H1 (cell line): ENCODE data around the gene CPLX1. TPM values are rescaled to one million over a fixed set of nuclear protein-coding genes. Genes with fewer than 3 reads are reported as not detected.

Experiments
- CTCF ChIA-PET: fragments of 300-600 bp; sonication (Branson Sonifier 250); formaldehyde crosslinking; loops from one replicate; lab custom pipeline; 2021; ENCODE audit not compliant: partially characterized antibody; lab: Charles Lee
- POLR2A ChIA-PET: fragments of 300-600 bp; sonication (Branson Sonifier 250); formaldehyde crosslinking; loops from one replicate; lab custom pipeline; 2021; ENCODE audit warnings: inconsistent platforms; ENCODE audit not compliant: partially characterized antibody; lab: Charles Lee
- DNase-seq, 2 experiments: peaks; one replicate each; pipeline versions ENCODE4 v3.0.0 to v3.0.0-alpha.2; 2010 to 2022; ENCODE audit warnings: low spot score in 2 of 2, low read depth in 1 of 2, mixed read lengths in 1 of 2
- FAIRE-seq: peaks from 2 replicates; lab custom pipeline; 2011; peaks lifted over from hg19 to GRCh38; lab: Jason Lieb, UNC
- H2AFZ ChIP-seq: 2 replicates; pipeline ENCODE4 v1.8.1; 2012; ENCODE audit warnings: low read length, inconsistent platforms
- H2AK5ac ChIP-seq: 2 replicates; pipeline ENCODE4 v1.6.1; 2013; ENCODE audit warnings: low read depth, low read length
- H2BK120ac ChIP-seq: replicated peaks from 2 replicates; pipeline ENCODE3; 2013; ENCODE audit warnings: low read depth, low read length, inconsistent platforms
- H2BK12ac ChIP-seq: 2 replicates; pipeline ENCODE4 v1.6.1; 2013; ENCODE audit warnings: low read depth, low read length
- H2BK15ac ChIP-seq: 2 replicates; pipeline ENCODE4 v1.6.1; 2013; ENCODE audit warnings: low read length
- H2BK20ac ChIP-seq: 2 replicates; pipeline ENCODE4 v1.6.1; 2013; ENCODE audit warnings: low read length
- H2BK5ac ChIP-seq: 2 replicates; pipeline ENCODE4 v1.6.1; 2013; ENCODE audit warnings: low read depth, low read length
- H3K14ac ChIP-seq: 2 replicates; pipeline ENCODE4 v1.6.1; 2013; ENCODE audit warnings: inconsistent platforms; ENCODE audit not compliant: insufficient read length
- H3K18ac ChIP-seq: 2 replicates; pipeline ENCODE4 v1.6.1; 2013; ENCODE audit warnings: low read length; ENCODE audit errors: extremely low read depth
- H3K23ac ChIP-seq: 2 replicates; pipeline ENCODE4 v1.6.1; 2013; ENCODE audit warnings: inconsistent platforms; ENCODE audit not compliant: insufficient read length
- H3K23me2 ChIP-seq: 2 replicates; pipeline ENCODE4 v1.6.1; 2013; ENCODE audit warnings: low read depth, low read length
- H3K27ac ChIP-seq: 2 replicates; pipeline ENCODE4 v1.6.1; 2011; ENCODE audit warnings: low read depth, low read length, inconsistent platforms
- H3K27me3 ChIP-seq, 4 experiments: replicated peaks in 1 of 4; 1 replicate in 1 of 4; 2 replicates in 3 of 4; pipeline versions ENCODE4 v1.6.1 to v1.8.1; 2011 to 2013; ENCODE audit warnings: low read length in 3 of 4, mild to moderate bottlenecking in 3 of 4, inconsistent platforms in 2 of 4, mixed read lengths in 2 of 4, moderate library complexity in 1 of 4; ENCODE audit not compliant: control insufficient read depth in 3 of 4, insufficient read depth in 3 of 4; ENCODE audit errors: extremely low read depth in 1 of 4
- H3K36me3 ChIP-seq, 4 experiments: 2 replicates each; pipeline versions ENCODE4 v1.6.1 to v1.8.1; 2011 to 2013; ENCODE audit warnings: mild to moderate bottlenecking in 4 of 4, low read length in 3 of 4, moderate library complexity in 2 of 4, control low read depth in 1 of 4, inconsistent platforms in 1 of 4; ENCODE audit not compliant: insufficient read depth in 4 of 4, control insufficient read depth in 2 of 4
- H3K4ac ChIP-seq: replicated peaks from 2 replicates; pipeline ENCODE3; 2013; ENCODE audit warnings: low read length, low read depth, mixed read lengths, inconsistent platforms; ENCODE audit not compliant: insufficient read length
- H3K4me1 ChIP-seq, 4 experiments: replicated peaks in 1 of 4; 1 replicate in 1 of 4; 2 replicates in 3 of 4; pipeline versions ENCODE4 v1.6.1 to v1.8.1; 2011 to 2013; ENCODE audit warnings: low read length in 3 of 4, inconsistent platforms in 2 of 4, mixed read lengths in 1 of 4; ENCODE audit not compliant: insufficient read depth in 4 of 4, control insufficient read depth in 3 of 4
- H3K4me2 ChIP-seq, 2 experiments: 2 replicates each; pipeline versions ENCODE4 v1.6.1 to v1.8.1; 2011 to 2013; ENCODE audit warnings: low read depth in 2 of 2, low read length in 2 of 2, control low read depth in 1 of 2, inconsistent platforms in 1 of 2, mild to moderate bottlenecking in 1 of 2; ENCODE audit not compliant: insufficient read depth in 1 of 2
- H3K4me3 ChIP-seq, 4 experiments: fragments of 200-600, 300-600 bp in 1 of 4; sonication (generic), shearing (Covaris generic), sonication (Bioruptor Twin) in 1 of 4; 2 replicates each; pipeline versions ENCODE4 v1.5.1 to v1.8.1; 2011 to 2016; ENCODE audit warnings: low read length in 4 of 4, low read depth in 3 of 4, control low read depth in 2 of 4, inconsistent platforms in 2 of 4, mild to moderate bottlenecking in 2 of 4, mixed read lengths in 1 of 4, moderate library complexity in 1 of 4; ENCODE audit not compliant: insufficient read depth in 2 of 4; ENCODE audit errors: extremely low read depth in 1 of 4
- H3K56ac ChIP-seq: replicated peaks from 2 replicates; pipeline ENCODE3; 2013; ENCODE audit warnings: low read depth, mild to moderate bottlenecking, mixed read lengths, low read length, inconsistent platforms; ENCODE audit not compliant: insufficient read length
- H3K79me1 ChIP-seq: 2 replicates; pipeline ENCODE4 v1.6.1; 2013; ENCODE audit warnings: low read depth, low read length, control low read depth
- H3K79me2 ChIP-seq, 2 experiments: 2 replicates each; pipeline versions ENCODE4 v1.6.1 to v1.8.1; 2012 to 2013; ENCODE audit warnings: low read length in 2 of 2, mild to moderate bottlenecking in 2 of 2, inconsistent platforms in 1 of 2; ENCODE audit not compliant: insufficient read depth in 2 of 2, control insufficient read depth in 1 of 2
- H3K9ac ChIP-seq, 4 experiments: replicated peaks in 1 of 4; 1 replicate in 1 of 4; 2 replicates in 3 of 4; pipeline versions ENCODE4 v1.6.1 to v1.8.1; 2011 to 2013; ENCODE audit warnings: low read depth in 3 of 4, low read length in 3 of 4, control low read depth in 2 of 4, mild to moderate bottlenecking in 2 of 4, moderate library complexity in 2 of 4, inconsistent platforms in 1 of 4; ENCODE audit errors: extremely low read depth in 1 of 4
- H3K9me3 ChIP-seq, 2 experiments: 2 replicates each; pipeline versions ENCODE4 v1.6.1 to v1.8.1; 2012 to 2013; ENCODE audit warnings: mild to moderate bottlenecking in 2 of 2, moderate library complexity in 2 of 2, control low read depth in 1 of 2, inconsistent platforms in 1 of 2, low read depth in 1 of 2, low read length in 1 of 2, mixed read lengths in 1 of 2; ENCODE audit not compliant: insufficient read depth in 2 of 2
- H4K20me1 ChIP-seq, 2 experiments: replicated peaks in 1 of 2; 2 replicates each; pipeline versions ENCODE3 to v1.8.1; 2011 to 2013; ENCODE audit warnings: inconsistent platforms in 2 of 2, low read length in 2 of 2, mild to moderate bottlenecking in 1 of 2; ENCODE audit not compliant: insufficient read depth in 2 of 2, control insufficient read depth in 1 of 2
- H4K5ac ChIP-seq: 2 replicates; pipeline ENCODE4 v1.6.1; 2013; ENCODE audit warnings: low read length, low read depth, mixed read lengths, inconsistent platforms; ENCODE audit not compliant: insufficient read length
- H4K8ac ChIP-seq: 2 replicates; pipeline ENCODE4 v1.8.0; 2013; ENCODE audit warnings: mild to moderate bottlenecking, moderate library complexity, low read length, inconsistent platforms; ENCODE audit not compliant: insufficient read depth; ENCODE audit errors: extremely low read depth
- H4K91ac ChIP-seq: replicated peaks from 2 replicates; pipeline ENCODE3; 2013; ENCODE audit warnings: low read length, mixed read lengths, inconsistent platforms; ENCODE audit not compliant: insufficient read length
- RNF2 ChIP-seq: fragments of 200-900, 300-1000 bp; sonication (generic); IDR thresholded peaks from 2 replicates; pipeline ENCODE4 v1.7.1; 2016; ENCODE audit warnings: borderline replicate concordance, low read depth, mild to moderate bottlenecking, antibody characterized with exemption, low read length; ENCODE audit not compliant: poor library complexity, severe bottlenecking; ENCODE audit errors: missing control alignments
- SUZ12 ChIP-seq: fragments of 200-600 bp; sonication (generic); IDR thresholded peaks from 2 replicates; pipeline ENCODE4 v1.6.1; 2012; ENCODE audit warnings: mild to moderate bottlenecking, inconsistent platforms, low read length, moderate library complexity, mixed read lengths
- whole genome bisulfite sequencing, 2 experiments: shearing (Covaris generic) in 1 of 2; methylation state at CpG; one replicate each; pipeline versions ENCODE4 v1.1.6 to v1.1.7; 2013 to 2015; ENCODE audit warnings: low lambda C conversion rate in 2 of 2, mixed read lengths in 2 of 2, inconsistent platforms in 1 of 2, low coverage in 1 of 2, missing lambda C conversion rate in 1 of 2; ENCODE audit not compliant: insufficient replicate concordance in 2 of 2, insufficient coverage in 1 of 2, insufficient read length in 1 of 2; ENCODE audit errors: extremely low coverage in 1 of 2, missing lambda C conversion rate in 1 of 2; 5-methylcytosine and 5-hydroxymethylcytosine counted together
- polyA plus RNA-seq, 7 experiments: library from polyadenylated mRNA; depleted of rRNA in 3 of 7; stranded (reverse) in 5 of 7; unstranded in 2 of 7; fragments of >200 nt in 5 of 7; fragments of 200-250 nt in 2 of 7; gene quantifications; 1 replicate in 5 of 7; 2 replicates in 1 of 7; 4 replicates in 1 of 7; pipeline versions ENCODE4 v1.2.1 to v1.2.3, GENCODE V29; 2011 to 2013; ENCODE audit warnings: missing spikeins in 2 of 7, mixed read lengths in 2 of 7
- total RNA-seq: library from RNA; stranded (reverse); fragmentation: NEBNext Ultra II Directional; extraction: Animal tissue kit (Norgen Biotek cat#: 25700); gene quantifications from 2 replicates; pipeline ENCODE4 v1.2.1, GENCODE V29; 2021

The CPLX1 gene
- total and polyA plus RNA-seq, 2 of the 8 experiments (the other 6 are each of a cell fraction or from before 2014, with no cell fraction given), result 0.32 to 0.56 TPM

GRCh38 chr4:824461-825062 lies 1.4 kb downstream of the CPLX1 start:
- H2BK12ac ChIP-seq, result no peak overlapping the region
- H3K56ac ChIP-seq, result no peak overlapping the region
- H2BK15ac ChIP-seq, result no peak overlapping the region
- ChIA-PET POLR2A (interaction anchor here (1.0 kb wide), 1 partner anchor 13 kb away, joined by 3 read pairs; no protein-coding TSS in a partner anchor), CTCF (interaction anchor here (0.7 to 3.5 kb wide), 5 partner anchors 10 to 82 kb away, joined by 3 to 17 read pairs (median 5); no protein-coding TSS in a partner anchor)
- H2AK5ac ChIP-seq, result no peak overlapping the region
- H2BK5ac ChIP-seq, result no peak overlapping the region
- no peak for FAIRE-seq
- DNase-seq, result no peak
- H4K8ac ChIP-seq, result no peak overlapping the region
- H3K4me2 ChIP-seq, result peak overlapping the region in 1 of 2 experiments; percentile 55; a peak in 2 of 4 replicates
- H2BK120ac ChIP-seq, result no peak overlapping the region
- TF ChIP-seq RNF2 (peak; percentile 37), SUZ12 (no peak; the same call in 1 of the 2 replicates)
- H3K9ac ChIP-seq, result no peak overlapping the region
- H4K91ac ChIP-seq, result no peak overlapping the region
- H3K4me3 ChIP-seq, result peak overlapping the region in 1 of 4 experiments; percentile 51; a peak in 3 of 8 replicates
- no peaks in the 10 kb centered on the region for H3K9me3 ChIP-seq
- no peak overlapping the region for H2AFZ ChIP-seq
- H3K27me3 ChIP-seq, result peaks cover 40 to 72% (median 67%) of the 10 kb centered on the region in 4 experiments
- no peak overlapping the region for H3K14ac ChIP-seq
- H3K18ac ChIP-seq, result no peak overlapping the region
- no peaks in the 10 kb centered on the region for H3K36me3 ChIP-seq
- WGBS, 2 experiments, result 24% methylated on average over 23 of the region's 23 CpGs; no CpG with 5 or more reads in 1 of the 2 experiments
- peaks cover 0 to 4% (median 2%) of the 10 kb centered on the region in 4 experiments; a peak in 3 of 7 replicates for H3K4me1 ChIP-seq
- no peak overlapping the region for H2BK20ac ChIP-seq
- H4K5ac ChIP-seq, result no peak overlapping the region
- H3K23ac ChIP-seq, result no peak overlapping the region
- H4K20me1 ChIP-seq, result peaks cover 1 to 20% of the 10 kb centered on the region in 2 experiments
- H3K79me2 ChIP-seq, result no peaks in the 10 kb centered on the region
- no peak overlapping the region for H3K4ac ChIP-seq
- peaks cover 5% of the 10 kb centered on the region; the same call in 1 of the 2 replicates for H3K23me2 ChIP-seq
- no peaks in the 10 kb centered on the region for H3K79me1 ChIP-seq
- H3K27ac ChIP-seq, result no peak overlapping the region
